ENCODE data around the gene RNF167. TPM values are rescaled to one million over a fixed set of nuclear protein-coding genes. Genes with fewer than 3 reads are reported as not detected.
A peak's percentile ranks its signal among the peaks of the same experiment; 100 is the strongest.

RNF167 gene
- total RNA-seq, 2 experiments from 2014 or later = 165 to 166 TPM

DNA sequence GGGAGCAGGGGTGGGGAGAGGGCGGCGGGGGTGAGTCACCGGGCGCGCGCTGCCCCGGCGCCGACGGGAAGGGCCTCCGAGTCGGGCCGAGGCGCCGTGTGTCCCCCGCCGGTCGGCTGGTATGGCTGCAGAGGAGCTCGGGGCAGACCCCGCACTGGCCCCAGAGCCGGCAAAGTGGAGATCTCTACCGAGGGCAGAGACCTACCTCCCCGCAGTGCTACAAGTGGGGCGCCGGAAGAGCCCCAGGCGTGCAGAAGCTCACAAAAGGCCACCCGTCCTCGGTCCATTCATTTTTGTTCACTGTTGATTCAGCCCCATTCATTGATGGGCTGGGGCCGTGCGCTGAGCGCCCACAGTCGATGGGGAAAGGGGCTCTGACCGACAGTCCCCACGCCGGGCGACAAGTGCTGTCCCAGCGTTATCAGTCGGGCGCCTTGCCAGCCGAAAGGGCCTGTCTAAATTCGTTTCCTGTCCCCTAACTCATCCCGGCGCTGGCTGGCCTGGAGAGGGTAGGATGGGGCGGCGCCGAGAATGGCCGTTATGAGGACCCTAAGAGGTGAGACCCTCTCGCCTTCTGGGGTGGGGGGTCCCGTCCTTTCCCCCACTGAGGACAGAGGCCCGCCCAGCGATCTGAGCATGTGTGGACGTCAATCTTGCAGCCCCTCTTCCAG lies 10.1 kb downstream of the RNF167 start:
- DNase-seq = peak; percentile 48

DNA sequence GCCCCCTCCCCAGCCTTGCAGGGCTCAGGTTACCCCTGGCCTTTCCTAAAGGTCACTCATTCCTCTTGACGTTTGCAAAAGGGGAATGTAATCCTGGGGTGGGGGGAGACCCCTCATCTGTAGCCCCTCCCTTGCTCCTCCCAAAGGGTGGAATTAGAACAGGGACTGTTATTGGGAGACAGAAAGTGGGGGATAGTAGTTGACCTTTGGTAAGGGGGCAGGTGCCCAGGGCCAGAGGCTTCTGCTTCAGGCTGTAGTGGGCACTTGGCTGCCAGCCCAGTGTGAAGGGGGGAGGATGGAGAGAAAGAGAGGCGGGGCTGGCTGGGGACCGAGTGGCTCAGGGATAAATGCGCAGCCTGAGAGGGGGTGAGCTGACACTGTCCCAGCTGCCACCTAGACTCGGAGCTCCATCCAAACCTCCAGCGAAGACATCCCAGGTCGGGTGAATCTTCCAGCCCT lies 10.7 kb downstream of the RNF167 start, which contains the start of gene ENO3:
ENO3 (plus strand) TSS at position 374 of the 459 bp plus-strand sequence. CDS start 711 bp downstream, outside the sequence.
- Mint-ChIP-seq H3K4me3 (peak within 1 kb of the TSS; percentile 87), H3K36me3 (peaks cover 26% of the 10 kb centered on the region), H3K27me3 (peaks cover 3% of the 10 kb centered on the region), H3K4me1 (peaks cover 21% of the 10 kb centered on the region), H3K9me3 (no peaks in the 10 kb centered on the region), H3K27ac (peak within 1 kb of the TSS; percentile 93)
- DNase-seq = no peak

More for the DNA sequence above, 10.1 kb downstream of the RNF167 start:
- Mint-ChIP-seq H3K4me3 (peak overlapping the region; percentile 87), H3K36me3 (peaks cover 32% of the 10 kb centered on the region), H3K9me3 (no peaks in the 10 kb centered on the region), H3K4me1 (peaks cover 27% of the 10 kb centered on the region), H3K27ac (peak overlapping the region; percentile 93), H3K27me3 (peaks cover 9% of the 10 kb centered on the region)

GRCh38 chr17:4951486-4951885 lies 11.4 kb downstream of the RNF167 start:
- H3K9me3 Mint-ChIP-seq = no peaks in the 10 kb centered on the region
- H3K36me3 Mint-ChIP-seq = peaks cover 19% of the 10 kb centered on the region
- H3K4me3 Mint-ChIP-seq = peak overlapping the region; percentile 87
- H3K27me3 Mint-ChIP-seq = peaks cover 3% of the 10 kb centered on the region
- H3K27ac Mint-ChIP-seq = peak overlapping the region; percentile 16
- peaks cover 19% of the 10 kb centered on the region for H3K4me1 Mint-ChIP-seq
- no peak for DNase-seq

DNA sequence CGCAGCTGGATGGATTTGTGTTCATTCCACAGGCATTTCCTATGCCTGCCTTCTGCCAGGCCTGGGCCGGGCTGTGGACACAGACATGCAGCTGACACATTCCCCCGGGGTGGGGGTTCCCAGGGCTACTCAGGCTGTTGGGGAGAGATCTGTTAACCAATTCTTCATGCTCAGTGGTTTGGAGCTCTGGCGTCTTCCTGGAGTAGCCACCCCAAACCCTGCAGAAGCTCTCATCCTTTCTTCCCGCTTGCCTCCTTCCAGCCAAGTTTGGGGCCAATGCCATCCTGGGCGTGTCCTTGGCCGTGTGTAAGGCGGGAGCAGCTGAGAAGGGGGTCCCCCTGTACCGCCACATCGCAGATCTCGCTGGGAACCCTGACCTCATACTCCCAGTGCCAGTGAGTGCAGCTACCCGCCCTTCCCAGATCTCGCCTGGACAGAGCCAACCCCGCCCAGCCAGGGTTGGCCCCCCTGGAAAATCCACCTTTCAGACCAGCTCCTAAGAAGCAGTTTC lies 13.4 kb downstream of the RNF167 start:
- DNase-seq = no peak
- H3K4me1 Mint-ChIP-seq = peaks cover 20% of the 10 kb centered on the region
- H3K9me3 Mint-ChIP-seq = no peaks in the 10 kb centered on the region
- H3K4me3 Mint-ChIP-seq = no peak overlapping the region
- no peak overlapping the region for H3K27ac Mint-ChIP-seq
- H3K36me3 Mint-ChIP-seq = peaks cover 7% of the 10 kb centered on the region
- no peaks in the 10 kb centered on the region for H3K27me3 Mint-ChIP-seq

GRCh38 chr17:4955091-4955490 lies 15.0 kb downstream of the RNF167 start:
- Mint-ChIP-seq H3K4me3 (no peak overlapping the region), H3K4me1 (peaks cover 20% of the 10 kb centered on the region), H3K9me3 (no peaks in the 10 kb centered on the region), H3K36me3 (peaks cover 5% of the 10 kb centered on the region), H3K27me3 (no peaks in the 10 kb centered on the region), H3K27ac (no peak overlapping the region)
- DNase-seq = no peak

DNA sequence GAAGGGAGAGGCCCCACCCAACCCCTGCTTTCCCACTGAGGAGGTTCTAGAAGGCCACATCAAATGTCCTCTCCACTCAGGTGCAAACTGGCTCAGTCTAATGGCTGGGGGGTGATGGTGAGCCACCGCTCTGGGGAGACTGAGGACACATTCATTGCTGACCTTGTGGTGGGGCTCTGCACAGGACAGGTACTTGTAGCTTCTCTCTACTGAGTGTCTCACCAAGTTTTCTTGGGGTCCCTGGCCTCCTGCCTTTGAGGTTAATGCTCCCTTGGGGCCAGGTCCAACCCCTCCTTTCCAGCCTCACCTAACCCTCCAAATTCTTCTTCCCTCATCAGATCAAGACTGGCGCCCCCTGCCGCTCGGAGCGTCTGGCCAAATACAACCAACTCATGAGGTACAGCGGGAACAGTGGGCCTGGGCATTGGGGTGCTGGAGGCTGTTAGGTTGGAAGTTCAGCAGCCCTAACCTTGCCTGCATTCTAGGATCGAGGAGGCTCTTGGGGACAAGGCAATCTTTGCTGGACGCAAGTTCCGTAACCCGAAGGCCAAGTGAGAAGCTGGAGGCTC lies 16.5 kb downstream of the RNF167 start:
- H3K9me3 Mint-ChIP-seq = no peaks in the 10 kb centered on the region
- peak; percentile 21 for DNase-seq
- H3K4me1 Mint-ChIP-seq = peaks cover 10% of the 10 kb centered on the region
- no peaks in the 10 kb centered on the region for H3K27me3 Mint-ChIP-seq
- no peak overlapping the region for H3K27ac Mint-ChIP-seq
- H3K4me3 Mint-ChIP-seq = no peak overlapping the region
- peaks cover 5% of the 10 kb centered on the region for H3K36me3 Mint-ChIP-seq

DNA sequence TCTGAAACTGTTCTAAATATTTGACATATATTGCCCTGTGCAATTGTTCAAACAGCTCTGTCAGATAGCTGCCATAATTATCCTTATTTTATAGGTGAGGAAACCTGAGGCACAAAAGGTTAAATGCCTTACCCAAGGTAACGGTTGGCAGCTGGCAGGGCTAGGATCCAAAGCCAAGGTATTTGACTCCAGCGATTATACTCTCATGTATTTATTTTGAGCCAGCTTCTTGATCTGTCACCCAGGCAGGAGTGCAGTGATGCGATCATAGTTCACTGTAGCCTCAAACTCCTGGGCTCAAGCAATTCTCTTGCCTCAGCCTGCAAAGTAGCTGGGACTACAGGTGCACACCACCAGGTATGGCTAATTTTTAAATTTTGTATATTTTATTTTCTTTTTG lies 18.0 kb downstream of the RNF167 start:
- Mint-ChIP-seq H3K4me3 (no peak overlapping the region), H3K27me3 (no peaks in the 10 kb centered on the region), H3K4me1 (peaks cover 7% of the 10 kb centered on the region), H3K27ac (no peak overlapping the region), H3K36me3 (peaks cover 5% of the 10 kb centered on the region), H3K9me3 (no peaks in the 10 kb centered on the region)
- no peak for DNase-seq

GRCh38 chr17:4959261-4959965 lies 19.3 kb downstream of the RNF167 start:
- Mint-ChIP-seq H3K36me3 (peaks cover 2% of the 10 kb centered on the region), H3K27ac (no peak overlapping the region), H3K9me3 (no peaks in the 10 kb centered on the region), H3K4me3 (no peak overlapping the region), H3K27me3 (no peaks in the 10 kb centered on the region), H3K4me1 (peaks cover 6% of the 10 kb centered on the region)
- DNase-seq = no peak

DNA sequence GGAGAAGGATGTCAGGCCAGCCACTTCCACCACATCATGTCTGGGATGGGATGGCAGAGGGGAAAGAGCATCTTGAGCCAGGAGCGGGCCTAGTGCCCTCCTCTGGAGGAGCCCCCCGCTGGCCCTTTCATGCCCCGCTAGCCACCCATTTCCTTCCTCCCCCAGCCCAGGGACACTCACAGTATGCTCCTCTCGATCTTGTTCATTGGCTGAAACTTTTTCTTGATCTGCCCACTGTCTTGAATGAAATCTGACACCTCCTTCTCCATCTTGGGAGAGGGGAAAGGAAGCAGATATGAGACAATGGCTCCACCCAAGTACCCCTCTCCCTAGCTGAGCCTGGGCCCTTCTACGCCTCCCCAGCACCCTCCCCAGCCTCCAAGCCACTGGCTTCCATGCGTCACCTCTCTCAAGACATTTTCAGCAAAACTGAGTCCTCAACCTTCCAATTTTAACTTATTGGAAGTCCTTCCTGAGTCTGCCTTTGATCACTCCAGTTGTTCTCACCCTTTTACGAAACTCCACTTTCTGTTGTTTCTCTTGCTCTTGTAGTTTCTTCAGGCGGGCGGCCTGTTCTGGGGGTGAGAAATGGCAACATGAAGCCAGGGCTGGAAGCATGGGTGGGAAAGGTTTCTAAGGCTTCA lies 20.3 kb downstream of the RNF167 start:
- Mint-ChIP-seq H3K36me3 (peaks cover 6% of the 10 kb centered on the region), H3K9me3 (no peaks in the 10 kb centered on the region), H3K4me1 (peaks cover 6% of the 10 kb centered on the region), H3K27me3 (no peaks in the 10 kb centered on the region), H3K27ac (no peak overlapping the region), H3K4me3 (no peak overlapping the region)
- DNase-seq = no peak

- H3K9me3 Mint-ChIP-seq = peaks cover 1% of the 10 kb centered on the region
- H3K27me3 Mint-ChIP-seq = peaks cover 8% of the 10 kb centered on the region
- H3K27ac Mint-ChIP-seq = peak overlapping the region; percentile 42
- no peak for DNase-seq
- peaks cover 26% of the 10 kb centered on the region for H3K4me1 Mint-ChIP-seq
- peaks cover 18% of the 10 kb centered on the region for H3K36me3 Mint-ChIP-seq
- peak overlapping the region; percentile 40 for H3K4me3 Mint-ChIP-seq
Observed at GRCh38 chr17:4965311-4965986, 25.4 kb downstream of the RNF167 start.

DNA sequence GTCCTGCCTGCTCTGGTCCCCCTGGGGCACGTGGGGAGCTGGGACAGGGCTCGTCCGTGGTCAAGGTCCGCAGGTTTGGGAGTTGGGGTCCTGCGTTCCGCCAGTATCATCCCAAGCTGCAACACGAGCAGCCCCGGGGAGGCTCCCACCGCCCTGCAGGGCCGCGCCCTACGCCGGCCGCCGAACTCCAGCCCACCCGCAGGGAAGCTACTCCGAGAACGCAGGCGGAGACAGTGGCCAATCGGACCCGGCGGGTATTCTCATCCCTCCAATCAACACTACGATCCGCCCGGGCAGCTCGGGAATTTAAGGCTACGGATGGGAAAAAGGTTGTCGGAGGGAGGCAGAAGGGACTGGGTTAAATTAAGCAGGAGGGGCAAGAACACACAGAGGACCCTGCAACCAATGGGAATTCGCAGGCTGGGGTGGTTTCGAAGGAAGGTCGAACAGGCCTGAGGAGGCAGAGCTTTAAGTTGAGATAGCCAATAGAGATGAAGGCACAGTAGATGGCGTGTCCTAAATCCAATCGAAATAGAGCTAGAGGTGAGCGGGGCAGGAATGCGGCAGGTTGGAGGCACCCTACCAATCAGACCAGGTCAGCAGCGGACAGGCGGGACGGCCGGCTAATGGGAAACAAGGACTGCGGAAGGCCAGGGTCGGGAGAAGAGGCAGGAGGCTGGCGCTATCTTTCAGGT lies 26.9 kb downstream of the RNF167 start:
- Mint-ChIP-seq H3K27me3 (peaks cover 8% of the 10 kb centered on the region), H3K9me3 (peaks cover 1% of the 10 kb centered on the region), H3K36me3 (peaks cover 18% of the 10 kb centered on the region), H3K27ac (no peak overlapping the region), H3K4me3 (no peak overlapping the region), H3K4me1 (peaks cover 35% of the 10 kb centered on the region)
- peak; percentile 94 for DNase-seq

DNA sequence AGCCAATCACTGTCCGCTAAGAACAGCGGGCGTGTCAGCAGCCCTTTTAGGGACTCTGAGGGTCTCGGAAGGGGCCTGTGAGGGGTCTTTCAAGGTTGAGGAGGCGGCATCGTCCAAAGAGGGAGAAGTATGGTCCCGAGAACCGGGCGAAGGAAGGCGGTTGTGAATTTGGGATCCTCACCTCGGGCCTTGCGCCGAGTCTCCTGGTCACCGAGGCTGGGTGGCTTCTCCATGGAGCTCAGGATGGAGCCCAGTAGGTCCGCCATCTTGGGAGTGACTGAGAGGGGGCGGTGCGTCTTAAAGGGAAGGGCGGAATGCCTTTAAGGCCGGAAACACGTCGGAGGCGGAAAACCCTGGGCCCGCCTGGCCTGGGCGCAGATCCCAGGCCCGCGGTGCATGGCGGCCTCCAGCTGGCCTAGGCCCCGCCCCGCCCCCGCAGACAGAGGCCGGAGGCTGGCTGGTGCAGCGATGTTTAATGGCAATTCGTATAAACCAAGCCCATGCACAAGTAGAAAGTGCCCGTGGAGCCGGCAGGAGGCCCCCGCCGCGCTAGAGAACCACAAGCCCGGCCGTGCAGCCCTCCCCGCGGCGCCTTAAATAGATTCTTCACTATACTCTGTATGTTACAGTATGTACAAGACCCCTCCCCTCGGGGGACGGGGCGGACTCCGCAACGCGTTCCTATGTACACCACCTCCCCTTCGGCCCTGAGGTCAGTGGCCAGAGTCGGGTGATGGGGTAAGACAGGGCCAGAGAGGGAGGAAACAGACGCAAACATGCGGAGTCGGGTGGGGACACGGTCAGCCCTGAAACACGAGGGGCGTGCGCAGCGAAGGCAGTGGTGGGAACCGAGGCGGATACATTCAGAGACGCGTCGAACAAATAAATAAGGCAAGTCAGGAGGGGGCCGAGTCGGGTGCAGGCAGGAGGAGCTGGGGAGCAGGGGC lies 27.7 kb downstream of the RNF167 start, which contains the start of gene SPAG7:
SPAG7 (minus strand) TSS at position 279 of the 947 bp plus-strand sequence; CDS start at position 266, 13 bp downstream.
- Mint-ChIP-seq H3K36me3 (peaks cover 20% of the 10 kb centered on the region), H3K27me3 (peaks cover 8% of the 10 kb centered on the region), H3K9me3 (peaks cover 1% of the 10 kb centered on the region), H3K4me1 (peaks cover 35% of the 10 kb centered on the region), H3K27ac (no peak within 1 kb of the TSS), H3K4me3 (no peak within 1 kb of the TSS)
- peak; percentile 94 for DNase-seq

GRCh38 chr17:4968486-4969046 lies 28.5 kb downstream of the RNF167 start:
- DNase-seq = peak; percentile 54
- Mint-ChIP-seq H3K9me3 (peaks cover 1% of the 10 kb centered on the region), H3K4me1 (peaks cover 35% of the 10 kb centered on the region), H3K4me3 (no peak overlapping the region), H3K27me3 (peaks cover 8% of the 10 kb centered on the region), H3K36me3 (peaks cover 21% of the 10 kb centered on the region), H3K27ac (no peak overlapping the region)

Data from activated naive CD8-positive, alpha-beta T cell treated with anti-CD3 and anti-CD28 coated beads for 36 hours (primary cell).